DND-41 (cell line): ENCODE data around the gene BMPER.

Experiments used
- ATAC-seq: fragments of 200-7000 bp; cut with Tn5 transposase; 3 replicates; pipeline ENCODE4 v1.9.1; 2021; ENCODE audit warnings: low read depth; ENCODE audit not compliant: insufficient read depth
- DNase-seq: peaks from one replicate; pipeline ENCODE4 v3.0.0-alpha.2; 2020
- H2AFZ ChIP-seq: 2 replicates; pipeline ENCODE4 v1.6.0; 2012; ENCODE audit warnings: low read depth, low read length
- H3K27ac ChIP-seq: 2 replicates; pipeline ENCODE4 v1.5.1; 2012; ENCODE audit warnings: low read length, inconsistent platforms
- H3K27me3 ChIP-seq: fragments of 200-600 bp; sonication (generic); 2 replicates; pipeline ENCODE4 v1.6.0; 2012; ENCODE audit warnings: low read length, mild to moderate bottlenecking, inconsistent platforms; ENCODE audit not compliant: insufficient read depth, poor library complexity
- H3K36me3 ChIP-seq: 2 replicates; pipeline ENCODE4 v1.5.1; 2012; ENCODE audit warnings: low read length, inconsistent platforms; ENCODE audit not compliant: insufficient read depth
- H3K4me1 ChIP-seq: 2 replicates; pipeline ENCODE4 v1.5.1; 2012; ENCODE audit warnings: mild to moderate bottlenecking, low read length; ENCODE audit not compliant: insufficient read depth
- H3K4me2 ChIP-seq: 2 replicates; pipeline ENCODE4 v1.6.0; 2012; ENCODE audit warnings: mild to moderate bottlenecking, moderate library complexity, low read length, inconsistent platforms; ENCODE audit not compliant: insufficient read depth
- H3K4me3 ChIP-seq, 2 experiments: fragments of 200-600 bp in 1 of 2; shearing (Covaris generic) in 1 of 2; 2 replicates each; pipeline ENCODE4 v1.5.1; 2012 to 2016; ENCODE audit warnings: inconsistent platforms in 2 of 2, low read length in 2 of 2, mild to moderate bottlenecking in 2 of 2, low read depth in 1 of 2, moderate library complexity in 1 of 2
- H3K79me2 ChIP-seq: 2 replicates; pipeline ENCODE4 v1.6.0; 2012; ENCODE audit warnings: low read length, inconsistent platforms; ENCODE audit not compliant: insufficient read depth
- H3K9ac ChIP-seq: 2 replicates; pipeline ENCODE4 v1.6.0; 2012; ENCODE audit warnings: low read depth, mild to moderate bottlenecking, inconsistent platforms, low read length, moderate library complexity
- H3K9me3 ChIP-seq: 2 replicates; pipeline ENCODE4 v1.5.1; 2012; ENCODE audit warnings: low read length, moderate library complexity, mild to moderate bottlenecking, inconsistent platforms; ENCODE audit not compliant: insufficient read depth, severe bottlenecking
- H4K20me1 ChIP-seq: 2 replicates; pipeline ENCODE4 v1.6.0; 2012; ENCODE audit warnings: low read length; ENCODE audit not compliant: insufficient read depth
- EZH2 ChIP-seq: IDR thresholded peaks from 3 replicates; pipeline ENCODE4 v1.6.1; 2012; ENCODE audit warnings: borderline replicate concordance, low read depth, mild to moderate bottlenecking, moderate library complexity, low read length, inconsistent platforms; ENCODE audit not compliant: severe bottlenecking
- TF ChIP-seq, protein P1 (sequence below): IDR thresholded peaks from 2 replicates; pipeline ENCODE4 v1.5.1; 2012; ENCODE audit warnings: borderline replicate concordance, low read length, moderate library complexity, mild to moderate bottlenecking; ENCODE audit not compliant: poor library complexity, severe bottlenecking; ENCODE audit errors: extremely low read depth

The BMPER gene

DNA sequence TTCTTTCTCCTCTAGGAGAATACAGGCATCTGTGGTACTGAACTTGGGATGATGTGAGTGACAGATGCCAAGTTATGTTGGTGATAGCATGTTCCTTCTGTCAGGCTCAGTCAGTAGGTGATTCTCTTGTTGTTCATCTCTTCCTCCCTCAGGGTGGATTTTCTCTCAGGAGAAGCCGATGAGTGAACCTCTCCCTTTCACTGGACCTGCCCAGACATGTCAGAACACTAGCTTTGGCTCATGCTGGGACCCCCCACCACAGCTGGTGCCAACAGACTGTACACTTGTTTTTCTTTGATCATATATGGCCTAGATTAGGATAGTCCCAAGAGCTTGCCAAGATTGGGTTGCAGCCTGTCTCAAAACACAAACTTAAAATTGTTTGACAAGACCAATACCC lies 129.4 kb downstream of the BMPER start:
- no peak for ATAC-seq
- H2AFZ ChIP-seq = no peak overlapping the region
- no peaks in the 10 kb centered on the region for H3K4me1 ChIP-seq
- H3K4me3 ChIP-seq = no peak overlapping the region
- H3K27ac ChIP-seq = no peak overlapping the region
- no peaks in the 10 kb centered on the region for H3K27me3 ChIP-seq
- H4K20me1 ChIP-seq = no peaks in the 10 kb centered on the region
- H3K79me2 ChIP-seq = no peaks in the 10 kb centered on the region
- no peaks in the 10 kb centered on the region for H3K9me3 ChIP-seq
- no peaks in the 10 kb centered on the region for H3K36me3 ChIP-seq
- no peak overlapping the region for H3K9ac ChIP-seq
- H3K4me2 ChIP-seq = no peak overlapping the region
- DNase-seq = no peak
- no peak for TF ChIP-seq EZH2
- TF ChIP-seq, protein P1, sequence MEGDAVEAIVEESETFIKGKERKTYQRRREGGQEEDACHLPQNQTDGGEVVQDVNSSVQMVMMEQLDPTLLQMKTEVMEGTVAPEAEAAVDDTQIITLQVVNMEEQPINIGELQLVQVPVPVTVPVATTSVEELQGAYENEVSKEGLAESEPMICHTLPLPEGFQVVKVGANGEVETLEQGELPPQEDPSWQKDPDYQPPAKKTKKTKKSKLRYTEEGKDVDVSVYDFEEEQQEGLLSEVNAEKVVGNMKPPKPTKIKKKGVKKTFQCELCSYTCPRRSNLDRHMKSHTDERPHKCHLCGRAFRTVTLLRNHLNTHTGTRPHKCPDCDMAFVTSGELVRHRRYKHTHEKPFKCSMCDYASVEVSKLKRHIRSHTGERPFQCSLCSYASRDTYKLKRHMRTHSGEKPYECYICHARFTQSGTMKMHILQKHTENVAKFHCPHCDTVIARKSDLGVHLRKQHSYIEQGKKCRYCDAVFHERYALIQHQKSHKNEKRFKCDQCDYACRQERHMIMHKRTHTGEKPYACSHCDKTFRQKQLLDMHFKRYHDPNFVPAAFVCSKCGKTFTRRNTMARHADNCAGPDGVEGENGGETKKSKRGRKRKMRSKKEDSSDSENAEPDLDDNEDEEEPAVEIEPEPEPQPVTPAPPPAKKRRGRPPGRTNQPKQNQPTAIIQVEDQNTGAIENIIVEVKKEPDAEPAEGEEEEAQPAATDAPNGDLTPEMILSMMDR = no peak

DNA sequence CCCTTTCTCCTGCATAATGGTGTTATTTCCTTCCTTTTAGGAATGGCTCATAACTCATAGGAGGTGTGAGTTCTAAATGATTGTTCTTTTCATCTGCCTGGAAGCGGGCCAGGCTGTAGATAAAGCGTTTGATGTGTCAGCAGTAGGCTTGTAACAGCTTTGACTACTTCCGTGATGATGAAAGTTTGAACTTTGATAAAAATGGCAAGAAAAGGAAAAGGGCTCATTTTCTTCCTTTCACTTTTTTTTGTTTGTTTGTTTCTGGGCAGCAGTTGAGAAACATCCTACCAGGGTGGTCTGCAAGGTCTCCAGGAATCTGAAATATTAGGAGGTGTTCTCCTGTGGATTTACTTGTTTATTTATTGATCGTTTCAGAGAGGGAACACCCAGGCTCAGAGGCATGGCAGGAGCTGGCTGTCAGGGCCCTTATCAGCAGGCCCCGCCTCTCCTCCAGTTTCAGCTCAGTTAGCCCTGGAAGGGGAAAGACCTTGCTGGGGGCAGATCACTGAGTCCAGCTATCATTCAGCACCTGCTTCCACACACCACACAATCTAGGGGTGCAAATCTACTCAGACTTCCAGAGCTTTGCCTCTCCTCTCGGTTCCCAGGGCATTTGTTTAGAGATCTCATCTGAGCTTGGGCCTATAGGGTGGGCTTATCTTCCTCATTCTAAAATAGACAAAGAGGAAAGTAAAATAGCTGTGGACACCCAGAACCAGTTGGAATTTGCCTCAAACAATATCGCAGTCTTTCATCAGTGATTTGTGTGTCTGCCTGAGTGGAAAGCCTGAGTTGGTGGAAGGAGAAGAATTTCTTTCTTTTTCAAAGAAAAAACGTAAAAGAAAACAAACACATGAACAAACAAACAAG lies 130.9 kb downstream of the BMPER start:
- H3K27me3 ChIP-seq = no peaks in the 10 kb centered on the region
- TF ChIP-seq, protein P1 = no peak
- no peak for TF ChIP-seq EZH2
- H3K36me3 ChIP-seq = no peaks in the 10 kb centered on the region
- H3K9me3 ChIP-seq = no peaks in the 10 kb centered on the region
- no peak overlapping the region for H3K4me3 ChIP-seq
- ATAC-seq = no peak
- DNase-seq = no peak
- H3K4me1 ChIP-seq = no peaks in the 10 kb centered on the region
- H3K9ac ChIP-seq = no peak overlapping the region
- no peak overlapping the region for H3K4me2 ChIP-seq
- no peaks in the 10 kb centered on the region for H4K20me1 ChIP-seq
- H3K27ac ChIP-seq = no peak overlapping the region
- H3K79me2 ChIP-seq = no peaks in the 10 kb centered on the region
- no peak overlapping the region for H2AFZ ChIP-seq

DNA sequence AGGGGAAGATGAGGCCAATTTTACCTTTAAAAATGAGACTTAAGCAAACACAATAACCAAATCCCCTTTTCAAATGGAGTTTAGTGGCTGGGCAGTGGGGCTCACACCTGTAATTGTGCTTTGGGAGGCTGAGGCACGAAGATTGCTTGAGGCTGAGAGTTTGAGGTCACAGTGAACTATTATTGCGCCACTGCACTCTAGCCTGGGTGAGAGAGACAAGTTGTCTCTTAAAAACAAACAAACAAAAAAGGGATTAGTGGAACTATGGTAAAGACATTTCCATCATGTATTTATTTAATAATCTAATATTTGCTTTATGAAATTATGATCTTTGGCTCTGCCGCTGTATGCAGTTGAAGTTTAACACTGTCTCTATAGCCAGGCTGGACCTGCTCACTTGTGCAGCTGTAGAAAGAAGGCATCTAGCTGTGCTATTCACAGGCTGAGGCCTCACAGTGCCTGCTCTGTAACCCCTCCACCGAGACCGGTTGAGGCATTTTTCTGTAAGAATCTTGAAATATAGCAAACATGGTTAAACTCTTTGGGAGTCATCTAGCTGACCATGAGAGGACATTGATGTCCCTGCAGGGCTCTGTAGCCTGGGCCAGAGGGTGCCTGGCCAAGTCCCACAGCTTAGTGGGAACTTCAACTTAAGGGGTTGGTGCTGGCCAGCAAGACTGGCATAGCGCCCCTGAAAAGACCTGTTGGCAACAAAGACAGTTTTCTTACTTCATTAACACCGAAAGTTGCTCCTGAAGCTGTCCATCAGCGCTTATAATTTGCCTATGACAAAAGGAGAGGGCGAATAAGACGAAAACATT lies 131.8 kb downstream of the BMPER start:
- no peaks in the 10 kb centered on the region for H3K36me3 ChIP-seq
- no peak overlapping the region for H3K9ac ChIP-seq
- no peak overlapping the region for H3K27ac ChIP-seq
- ATAC-seq = no peak
- no peaks in the 10 kb centered on the region for H3K4me1 ChIP-seq
- H3K79me2 ChIP-seq = no peaks in the 10 kb centered on the region
- TF ChIP-seq, protein P1 = no peak
- no peak for TF ChIP-seq EZH2
- no peak overlapping the region for H2AFZ ChIP-seq
- no peak for DNase-seq
- H3K27me3 ChIP-seq = no peaks in the 10 kb centered on the region
- no peaks in the 10 kb centered on the region for H4K20me1 ChIP-seq
- no peak overlapping the region for H3K4me2 ChIP-seq
- H3K4me3 ChIP-seq = no peak overlapping the region
- no peaks in the 10 kb centered on the region for H3K9me3 ChIP-seq
